Activated T-cell treated with anti-CD3 and anti-CD28 coated beads, Interleukin-2, amount 50 U/mL, for 24 hours (primary cell): Measurements from ENCODE around the gene HIPK3.

Experiments
- DNase-seq: peaks from one replicate; pipeline ENCODE4 v3.0.0-alpha.2; 2020
- H3K27ac Mint-ChIP-seq: 2 replicates; pipeline ENCODE4 v1.8.0; 2020; ENCODE audit warnings: mild to moderate bottlenecking, mixed read lengths
- H3K27me3 Mint-ChIP-seq: 2 replicates; pipeline ENCODE4 v1.8.0; 2020; ENCODE audit warnings: mixed read lengths
- H3K36me3 Mint-ChIP-seq: 2 replicates; pipeline ENCODE4 v1.8.0; 2020; ENCODE audit warnings: low read depth, mixed read lengths
- H3K4me1 Mint-ChIP-seq: 2 replicates; pipeline ENCODE4 v1.8.0; 2020; ENCODE audit warnings: low read depth, mixed read lengths
- H3K4me3 Mint-ChIP-seq: 2 replicates; pipeline ENCODE4 v1.8.0; 2020; ENCODE audit warnings: mild to moderate bottlenecking, moderate library complexity, mixed read lengths
- H3K9me3 Mint-ChIP-seq: 2 replicates; pipeline ENCODE4 v1.8.0; 2020; ENCODE audit warnings: mixed read lengths

HIPK3 gene

DNA sequence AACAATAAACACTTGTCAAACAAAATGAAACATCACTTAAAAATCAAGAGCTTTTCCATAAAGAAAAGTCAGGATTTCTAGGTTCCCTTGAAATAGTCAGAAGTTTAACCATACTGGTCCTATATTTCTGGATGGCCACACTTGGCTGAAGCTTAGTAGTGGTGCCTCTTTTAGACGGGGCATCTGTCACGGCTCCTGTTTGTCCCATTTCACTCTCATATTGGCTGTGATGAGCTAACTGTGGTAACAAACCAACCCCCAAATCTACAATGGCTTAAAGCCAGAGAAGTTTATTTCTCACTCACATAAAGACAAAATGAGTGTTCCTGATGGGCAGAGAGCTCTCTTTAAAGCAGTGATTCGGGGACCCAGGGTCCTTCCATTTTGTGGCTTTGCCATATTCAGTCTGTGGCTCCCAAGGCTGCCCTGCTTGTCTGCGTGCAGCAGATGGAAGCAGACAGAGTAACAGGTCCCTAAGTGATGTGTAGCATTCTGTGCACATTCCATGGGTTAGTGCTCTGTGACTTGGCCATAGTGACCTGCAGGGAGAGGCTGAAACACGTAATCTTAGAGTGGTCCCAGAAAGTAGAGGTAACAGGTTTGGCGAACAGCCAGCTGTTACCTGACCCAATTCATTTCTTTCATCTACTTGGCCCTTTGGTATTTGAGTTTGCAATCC, 137.4 kb downstream of the HIPK3 start:
- H3K27ac Mint-ChIP-seq = no peak overlapping the region
- no peaks in the 10 kb centered on the region for H3K9me3 Mint-ChIP-seq
- H3K4me1 Mint-ChIP-seq = no peaks in the 10 kb centered on the region
- no peak for DNase-seq
- H3K36me3 Mint-ChIP-seq = no peaks in the 10 kb centered on the region
- no peak overlapping the region for H3K4me3 Mint-ChIP-seq
- H3K27me3 Mint-ChIP-seq = peaks cover 34% of the 10 kb centered on the region

DNA sequence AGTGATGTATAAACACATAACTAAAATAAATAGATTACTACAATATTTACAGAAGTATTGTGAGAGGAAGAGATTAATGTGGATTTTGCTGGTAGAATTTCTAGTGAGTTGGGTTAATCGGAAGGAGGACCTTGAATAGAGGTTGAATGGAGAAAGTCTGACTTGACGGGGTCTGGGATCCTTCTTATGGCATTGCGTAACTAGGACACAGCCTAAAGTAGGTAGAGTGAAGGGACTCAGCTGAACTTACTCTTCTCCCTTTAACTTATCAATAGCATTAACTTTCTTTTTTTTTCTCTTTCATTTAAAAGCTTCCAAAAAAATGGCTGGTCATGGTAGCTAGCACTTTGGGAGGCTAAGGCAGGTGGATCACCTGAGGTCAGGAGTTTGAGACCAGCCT, 139.2 kb downstream of the HIPK3 start:
- Mint-ChIP-seq H3K4me1 (no peaks in the 10 kb centered on the region), H3K36me3 (no peaks in the 10 kb centered on the region)

DNA sequence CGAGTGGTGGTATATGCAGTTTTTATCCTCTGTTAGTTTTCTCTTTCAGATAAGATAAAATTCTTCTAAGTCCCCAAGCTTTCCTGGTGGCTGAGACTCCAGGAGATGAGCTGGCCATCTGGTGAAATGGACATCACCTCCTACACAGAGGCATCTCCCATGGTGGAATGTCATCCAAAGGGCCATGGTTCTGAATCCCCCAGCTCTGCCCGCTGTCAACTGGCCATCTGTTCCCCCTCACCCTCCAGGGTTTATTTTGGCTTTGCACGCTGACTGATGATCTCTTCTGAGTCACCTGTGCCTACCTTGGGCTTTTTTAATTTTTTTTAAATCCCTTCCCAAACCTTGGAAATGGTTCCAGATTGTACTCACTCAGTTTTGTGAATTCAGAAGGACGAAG, 142.2 kb downstream of the HIPK3 start:
- Mint-ChIP-seq H3K27me3 (peaks cover 36% of the 10 kb centered on the region), H3K4me1 (no peaks in the 10 kb centered on the region), H3K9me3 (no peaks in the 10 kb centered on the region), H3K27ac (no peak overlapping the region), H3K4me3 (no peak overlapping the region), H3K36me3 (no peaks in the 10 kb centered on the region)
- DNase-seq = no peak

More for the DNA sequence above, 139.2 kb downstream of the HIPK3 start:
- peaks cover 34% of the 10 kb centered on the region for H3K27me3 Mint-ChIP-seq
- H3K27ac Mint-ChIP-seq = no peak overlapping the region
- H3K4me3 Mint-ChIP-seq = no peak overlapping the region
- DNase-seq = no peak
- no peaks in the 10 kb centered on the region for H3K9me3 Mint-ChIP-seq

- no peaks in the 10 kb centered on the region for H3K9me3 Mint-ChIP-seq
- no peaks in the 10 kb centered on the region for H3K36me3 Mint-ChIP-seq
- no peak for DNase-seq
- no peak overlapping the region for H3K27ac Mint-ChIP-seq
- H3K4me3 Mint-ChIP-seq = no peak overlapping the region
- H3K27me3 Mint-ChIP-seq = peaks cover 18% of the 10 kb centered on the region
- H3K4me1 Mint-ChIP-seq = no peaks in the 10 kb centered on the region
Measured at GRCh38 chr11:33402066-33402465, 144.9 kb downstream of the HIPK3 start.

DNA sequence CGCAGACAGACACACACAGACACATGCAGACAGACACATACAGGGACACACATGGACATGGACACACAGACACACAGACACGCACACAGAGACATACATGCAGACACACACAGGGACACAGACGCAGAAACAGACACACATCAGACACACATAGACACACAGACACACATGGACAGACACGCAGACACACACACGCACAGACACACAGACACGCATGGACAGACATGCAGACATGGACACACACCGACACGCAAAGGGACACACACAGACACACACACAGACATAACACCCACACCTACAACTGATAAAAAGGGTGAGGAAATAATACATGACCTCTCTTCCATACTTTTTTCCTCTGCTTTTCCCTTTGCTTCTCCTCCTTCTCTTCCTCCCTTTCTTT, 146.2 kb downstream of the HIPK3 start:
- Mint-ChIP-seq H3K4me3 (no peak overlapping the region), H3K9me3 (no peaks in the 10 kb centered on the region)

DNA sequence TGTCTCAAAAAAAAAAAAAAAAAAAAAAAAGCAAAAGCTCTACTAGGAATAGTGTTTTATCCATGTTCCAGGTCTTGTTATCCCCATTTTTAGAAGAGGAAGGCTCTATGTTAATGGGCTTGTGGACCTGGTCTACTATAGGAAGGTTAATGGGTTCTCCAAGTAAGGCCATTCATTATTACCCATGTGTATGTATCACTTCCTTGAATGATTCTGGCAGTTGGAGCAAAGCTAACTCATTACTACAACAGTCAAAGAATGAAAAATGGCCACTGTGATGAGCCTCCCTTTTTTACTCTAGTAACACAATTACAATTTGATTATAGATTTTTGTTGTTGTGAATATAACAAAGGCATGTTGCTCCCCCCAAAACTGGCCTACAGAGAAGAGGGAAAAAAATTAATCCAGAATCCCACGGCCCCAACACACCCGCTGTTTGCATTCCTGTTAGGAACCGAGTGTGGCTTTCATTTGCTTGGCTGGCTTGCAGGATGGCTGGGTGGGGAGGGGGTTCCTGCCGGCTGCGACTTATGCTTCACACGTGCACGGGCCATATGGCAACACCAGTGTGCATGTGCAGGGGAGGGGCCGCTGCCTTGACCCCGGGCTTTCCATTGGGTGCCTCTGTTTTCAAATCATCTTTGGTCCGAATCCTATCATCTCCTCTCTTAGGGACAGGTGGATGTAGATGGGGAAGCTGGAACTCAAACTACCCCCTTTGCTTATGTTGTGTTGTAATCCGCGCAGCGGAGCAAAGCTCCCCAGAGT, 148.8 kb downstream of the HIPK3 start:
- Mint-ChIP-seq H3K4me3 (no peak overlapping the region), H3K27me3 (peaks cover 9% of the 10 kb centered on the region), H3K4me1 (no peaks in the 10 kb centered on the region), H3K27ac (no peak overlapping the region), H3K9me3 (no peaks in the 10 kb centered on the region), H3K36me3 (no peaks in the 10 kb centered on the region)
- DNase-seq = no peak

More for the DNA sequence above, 146.2 kb downstream of the HIPK3 start:
- Mint-ChIP-seq H3K27me3 (peaks cover 16% of the 10 kb centered on the region), H3K27ac (no peak overlapping the region), H3K4me1 (no peaks in the 10 kb centered on the region), H3K36me3 (no peaks in the 10 kb centered on the region)
- DNase-seq = no peak
